Panc1 (cell line): ENCODE results near the gene CWF19L2. TPM values are rescaled to one million over a fixed set of nuclear protein-coding genes. Genes with fewer than 3 reads are reported as not detected.

ENCODE experiments used
- ATAC-seq: fragments of 200-7000 bp; cut with Tn5 transposase; 2 replicates; pipeline ENCODE4 v1.9.1; 2020; ENCODE audit warnings: mild to moderate bottlenecking, moderate library complexity
- BruUV-seq: library from RNA; stranded (reverse); fragments of 400-500 nt; replicated peaks from 2 replicates; lab custom pipeline; 2021; lab: Mats Ljungman, UMichigan
- CTCF ChIA-PET: fragments of 300-600 bp; sonication (Branson Sonifier 250); formaldehyde crosslinking; loops from one replicate; lab custom pipeline; 2022; ENCODE audit warnings: antibody characterized with exemption; lab: Charles Lee
- POLR2A ChIA-PET: fragments of 300-600 bp; sonication (Branson Sonifier 250); formaldehyde crosslinking; loops from one replicate; lab custom pipeline; 2022; ENCODE audit warnings: antibody characterized with exemption; lab: Charles Lee
- DNase-seq: peaks from one replicate; pipeline ENCODE4 v3.0.0-alpha.2; 2010; ENCODE audit warnings: low read depth, low spot score
- H3K27ac ChIP-seq: 2 replicates; pipeline ENCODE4 v1.5.1; 2011; ENCODE audit warnings: mild to moderate bottlenecking, low read length, inconsistent platforms
- H3K27me3 ChIP-seq: fragments of 200-500 bp; sonication (Bioruptor generic); 2 replicates; pipeline ENCODE4 v1.6.0; 2014; ENCODE audit warnings: low read length, inconsistent platforms; ENCODE audit not compliant: control insufficient read depth, insufficient read depth
- H3K36me3 ChIP-seq: fragments of 200-500 bp; sonication (Bioruptor generic); 2 replicates; pipeline ENCODE4 v1.5.1; 2014; ENCODE audit warnings: inconsistent platforms, mild to moderate bottlenecking, low read length, moderate library complexity; ENCODE audit not compliant: control insufficient read depth, insufficient read depth
- H3K4me1 ChIP-seq: 2 replicates; pipeline ENCODE4 v1.5.1; 2011; ENCODE audit warnings: inconsistent platforms, mild to moderate bottlenecking, low read length, moderate library complexity; ENCODE audit not compliant: control insufficient read depth, insufficient read depth
- H3K4me3 ChIP-seq, 2 experiments: 2 replicates each; pipeline ENCODE4 v1.5.1; 2011 to 2012; ENCODE audit warnings: low read depth in 2 of 2, low read length in 2 of 2, mild to moderate bottlenecking in 2 of 2, inconsistent platforms in 1 of 2, moderate library complexity in 1 of 2
- H3K9me3 ChIP-seq: fragments of 200-500 bp; sonication (Bioruptor generic); 2 replicates; pipeline ENCODE4 v1.5.1; 2014; ENCODE audit warnings: low read depth, mild to moderate bottlenecking, inconsistent platforms, low read length, moderate library complexity; ENCODE audit not compliant: control insufficient read depth, insufficient read depth
- CTCF ChIP-seq: fragments of 450-650 bp; IDR thresholded peaks from 2 replicates; pipeline ENCODE4 v1.5.1; 2017; ENCODE audit warnings: mild to moderate bottlenecking
- POLR2AphosphoS5 ChIP-seq: IDR thresholded peaks from 2 replicates; pipeline ENCODE4 v1.6.1; 2012; ENCODE audit warnings: mild to moderate bottlenecking, low read depth, low read length, moderate library complexity
- REST ChIP-seq, 2 experiments: IDR thresholded peaks; 2 replicates each; pipeline ENCODE4 v1.6.1; 2011 to 2012; ENCODE audit warnings: low read depth in 2 of 2, control low read depth in 1 of 2, low read length in 1 of 2, mild to moderate bottlenecking in 1 of 2, moderate library complexity in 1 of 2; ENCODE audit not compliant: insufficient read depth in 1 of 2
- SIN3A ChIP-seq: IDR thresholded peaks from 2 replicates; pipeline ENCODE4 v1.6.1; 2012; ENCODE audit warnings: low read depth, mild to moderate bottlenecking, low read length, moderate library complexity, borderline replicate concordance; ENCODE audit not compliant: insufficient read depth
- TCF7L2 ChIP-seq: IDR thresholded peaks from 2 replicates; pipeline ENCODE4 v1.6.1; 2011; ENCODE audit warnings: mild to moderate bottlenecking, low read depth, low read length, inconsistent platforms
- in situ Hi-C: cut with HindIII; loops from 2 replicates; pipeline ENCODE4 v1.10.0; 2016; ENCODE audit warnings: low sequenced_read_pairs, low pct_unique_long_range_greater_than_20kb
- intact Hi-C: fragments of 100-400 bp; cut with micrococcal nuclease; formaldehyde crosslinking; loops from one replicate; pipeline ENCODE4 v1.10.0; 2022; ENCODE audit not compliant: unreplicated experiment
- total RNA-seq: library from RNA; stranded (reverse); gene quantifications from one replicate; pipeline ENCODE4 v1.2.1, GENCODE V29; 2021; ENCODE audit not compliant: unreplicated experiment

The CWF19L2 gene
- total RNA-seq, 1 experiment from 2014 or later = 11.1 TPM

GRCh38 chr11:107482234-107482633 lies 24.6 kb upstream of the CWF19L2 start:
- Histone ChIP-seq H3K27ac (no peak overlapping the region), H3K9me3 (no peaks in the 10 kb centered on the region), H3K4me3 (no peak overlapping the region), H3K27me3 (peaks cover 6% of the 10 kb centered on the region; the same call in 1 of the 2 replicates), H3K4me1 (no peaks in the 10 kb centered on the region), H3K36me3 (no peaks in the 10 kb centered on the region)
- CTCF ChIA-PET = no interaction called here
- no TSS peak for BruUV-seq
- DNase-seq = no peak
- intact Hi-C loops (no loop called here), in situ Hi-C loops (no loop called here)
- POLR2A ChIA-PET = no interaction called here
- ATAC-seq = no peak
- TF ChIP-seq SIN3A (no peak), CTCF (no peak), TCF7L2 (no peak), REST (IDR thresholded peaks at IDR 0.05; ENCODE audit: insufficient read depth in 1 of 2, low read depth in 2 of 2, low read length in 1 of 2) (no peak), POLR2AphosphoS5 (no peak)

GRCh38 chr11:107478922-107479321 lies 21.3 kb upstream of the CWF19L2 start:
- ATAC-seq (no peak), DNase-seq (no peak)
- TF ChIP-seq REST (IDR thresholded peaks at IDR 0.05; ENCODE audit: insufficient read depth in 1 of 2, low read depth in 2 of 2, low read length in 1 of 2) = no peak
- no peak for TF ChIP-seq POLR2AphosphoS5
- TF ChIP-seq CTCF = no peak
- no peak for TF ChIP-seq TCF7L2
- no peak for TF ChIP-seq SIN3A
- intact Hi-C loops = no loop called here
- Histone ChIP-seq H3K27me3 (peaks cover 11% of the 10 kb centered on the region; the same call in 1 of the 2 replicates), H3K4me1 (no peaks in the 10 kb centered on the region), H3K4me3 (no peak overlapping the region), H3K27ac (no peak overlapping the region), H3K36me3 (no peaks in the 10 kb centered on the region), H3K9me3 (no peaks in the 10 kb centered on the region)
- CTCF ChIA-PET = no interaction called here
- POLR2A ChIA-PET = no interaction called here
- BruUV-seq = no TSS peak
- in situ Hi-C loops = no loop called here
